Measurements from ENCODE around the gene MAP1S. TPM values are rescaled to one million over a fixed set of nuclear protein-coding genes. Genes with fewer than 3 reads are reported as not detected.
A peak's percentile ranks its signal among the peaks of the same experiment; 100 is the strongest.

MAP1S gene
- total RNA-seq, 2 experiments from 2014 or later, result 67.3 to 69.1 TPM

DNA sequence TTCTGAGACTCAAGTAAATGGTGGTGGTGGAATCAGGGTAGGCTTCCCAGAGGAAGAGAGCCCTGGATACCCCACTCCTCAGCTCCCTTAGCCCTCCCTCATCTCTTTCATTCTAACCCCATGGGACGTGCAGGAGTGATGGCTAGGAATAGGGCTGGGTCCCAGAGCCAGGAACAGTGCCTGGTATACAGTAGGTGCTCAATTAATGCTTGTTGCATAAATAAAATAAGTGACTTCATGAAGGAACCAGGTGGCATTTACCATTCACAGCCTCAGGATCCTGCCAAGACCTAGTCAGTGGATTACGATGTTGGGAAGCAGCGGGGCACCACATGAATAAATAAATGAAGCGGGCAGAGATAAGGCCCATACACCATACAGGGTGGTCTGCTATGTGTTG lies 35.0 kb upstream of the MAP1S start:
- CTCF ChIA-PET, result no interaction called here
- Mint-ChIP-seq H3K9me3 (ENCODE audit: low read depth) (no peaks in the 10 kb centered on the region), H3K36me3 (peaks cover 2% of the 10 kb centered on the region)

DNA sequence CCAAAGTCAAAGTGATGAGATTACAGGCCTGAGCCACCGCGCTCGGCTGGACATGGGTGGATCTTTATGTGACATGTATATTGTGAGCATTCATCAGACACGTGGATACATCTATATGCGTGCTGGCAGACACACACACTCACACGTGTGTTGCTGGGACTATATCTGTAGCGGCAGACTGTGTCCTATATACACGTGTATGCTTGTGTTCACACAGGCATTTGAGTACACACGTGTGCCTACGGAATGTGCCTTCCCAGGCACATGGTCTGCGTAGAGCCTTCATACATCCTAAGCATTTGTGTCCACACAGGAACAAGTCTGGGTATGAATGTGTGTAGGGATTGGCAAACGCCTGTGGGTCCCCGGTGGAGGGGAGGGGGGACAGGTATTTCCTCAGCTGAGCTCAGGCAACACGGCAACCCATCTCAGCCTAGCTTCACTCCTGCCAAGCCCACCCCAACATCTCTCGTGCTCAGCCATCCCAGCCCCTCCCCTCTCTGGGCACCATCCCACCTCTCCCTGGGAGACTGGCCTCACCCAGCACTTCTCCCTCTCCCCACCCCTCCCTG lies 33.7 kb upstream of the MAP1S start:
- DNase-seq (no peak), ATAC-seq (no peak)
- CTCF ChIA-PET, result no interaction called here
- Mint-ChIP-seq H3K4me3 (no peak overlapping the region), H3K27ac (no peak overlapping the region), H3K4me1 (peaks cover 8% of the 10 kb centered on the region), H3K27me3 (peaks cover 64% of the 10 kb centered on the region), H3K9me3 (ENCODE audit: low read depth) (no peaks in the 10 kb centered on the region), H3K36me3 (peaks cover 2% of the 10 kb centered on the region)

More for the DNA sequence above, 35.0 kb upstream of the MAP1S start:
- H3K27me3 Mint-ChIP-seq, result peaks cover 67% of the 10 kb centered on the region
- H3K4me3 Mint-ChIP-seq, result no peak overlapping the region
- no peak for ATAC-seq
- no peak for DNase-seq
- no peak overlapping the region for H3K27ac Mint-ChIP-seq
- peaks cover 14% of the 10 kb centered on the region for H3K4me1 Mint-ChIP-seq

GRCh38 chr19:17686023-17686521 lies 33.2 kb upstream of the MAP1S start:
- H3K4me1 Mint-ChIP-seq, result peaks cover 6% of the 10 kb centered on the region
- DNase-seq (no peak), ATAC-seq (no peak)
- H3K9me3 Mint-ChIP-seq (ENCODE audit: low read depth), result no peaks in the 10 kb centered on the region
- peaks cover 2% of the 10 kb centered on the region for H3K36me3 Mint-ChIP-seq
- H3K27me3 Mint-ChIP-seq, result peaks cover 62% of the 10 kb centered on the region
- no peak overlapping the region for H3K4me3 Mint-ChIP-seq
- no peak overlapping the region for H3K27ac Mint-ChIP-seq
- CTCF ChIA-PET, result no interaction called here

DNA sequence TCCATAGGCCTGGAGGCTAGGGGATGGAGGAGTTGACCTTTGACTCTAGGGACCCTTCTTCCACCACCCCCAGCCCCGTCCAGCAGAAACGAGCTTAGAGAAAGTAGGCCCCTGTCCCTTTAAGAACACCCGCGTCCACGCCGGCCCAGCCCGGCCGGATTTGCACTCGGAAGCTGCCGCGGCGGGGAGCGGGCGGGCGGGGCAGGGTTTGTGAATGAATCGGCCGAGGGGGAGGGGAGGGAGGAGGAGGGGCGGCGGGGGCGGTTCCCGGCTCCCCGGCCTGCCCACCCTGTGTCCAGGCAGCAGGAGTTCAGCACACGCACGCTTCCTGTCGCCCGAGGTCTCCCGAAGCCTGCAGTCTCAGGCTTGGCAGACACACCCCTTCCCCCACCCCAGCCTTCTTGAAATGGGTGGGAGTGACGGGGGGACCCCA lies 32.7 kb upstream of the MAP1S start:
- peaks cover 6% of the 10 kb centered on the region for H3K4me1 Mint-ChIP-seq
- no peaks in the 10 kb centered on the region for H3K9me3 Mint-ChIP-seq (ENCODE audit: low read depth)
- H3K4me3 Mint-ChIP-seq, result no peak overlapping the region
- H3K27me3 Mint-ChIP-seq, result peaks cover 58% of the 10 kb centered on the region
- no peak overlapping the region for H3K27ac Mint-ChIP-seq
- CTCF ChIA-PET, result no interaction called here
- ATAC-seq (no peak), DNase-seq (no peak)
- H3K36me3 Mint-ChIP-seq, result peaks cover 2% of the 10 kb centered on the region

- peaks cover 58% of the 10 kb centered on the region for H3K27me3 Mint-ChIP-seq
Measured at GRCh38 chr19:17687141-17687856, 32.0 kb upstream of the MAP1S start.

GRCh38 chr19:17687857-17688784 lies 31.2 kb upstream of the MAP1S start, which contains the start of gene UNC13A:
Gene UNC13A, minus strand, starts transcription at chr19:17688354. Its CDS starts 155 bp downstream, at chr19:17688199.
- H3K4me3 Mint-ChIP-seq, result no peak within 1 kb of the TSS
- peak; percentile 78 for ATAC-seq
- peaks cover 63% of the 10 kb centered on the region for H3K27me3 Mint-ChIP-seq

More at GRCh38 chr19:17687141-17687856, 32.0 kb upstream of the MAP1S start:
- H3K4me1 Mint-ChIP-seq, result peaks cover 6% of the 10 kb centered on the region
- no peak overlapping the region for H3K27ac Mint-ChIP-seq
- H3K4me3 Mint-ChIP-seq, result no peak overlapping the region
- DNase-seq (no peak), ATAC-seq (no peak)
- H3K36me3 Mint-ChIP-seq, result peaks cover 2% of the 10 kb centered on the region
- H3K9me3 Mint-ChIP-seq (ENCODE audit: low read depth), result no peaks in the 10 kb centered on the region
- CTCF ChIA-PET, result no interaction called here

GRCh38 chr19:17688853-17689595 lies 30.3 kb upstream of the MAP1S start:
- Mint-ChIP-seq H3K27ac (no peak overlapping the region), H3K9me3 (ENCODE audit: low read depth) (no peaks in the 10 kb centered on the region), H3K4me3 (no peak overlapping the region)

More at GRCh38 chr19:17687857-17688784, 31.2 kb upstream of the MAP1S start, which contains the start of gene UNC13A:
- Mint-ChIP-seq H3K4me1 (peaks cover 6% of the 10 kb centered on the region), H3K36me3 (peaks cover 2% of the 10 kb centered on the region), H3K9me3 (ENCODE audit: low read depth) (no peaks in the 10 kb centered on the region), H3K27ac (no peak within 1 kb of the TSS)
- DNase-seq, result peak; percentile 49
- CTCF ChIA-PET, result interaction anchor here (0.6 kb wide), 1 partner anchor 234 kb away, joined by 3 read pairs; no protein-coding TSS in a partner anchor

GRCh38 chr19:17692566-17692965 lies 26.7 kb upstream of the MAP1S start:
- no peak for DNase-seq
- H3K4me3 Mint-ChIP-seq, result no peak overlapping the region
- H3K27ac Mint-ChIP-seq, result no peak overlapping the region
- H3K36me3 Mint-ChIP-seq, result peaks cover 2% of the 10 kb centered on the region
- peaks cover 44% of the 10 kb centered on the region for H3K27me3 Mint-ChIP-seq
- CTCF ChIA-PET, result interaction anchor here (0.7 kb wide), 2 partner anchors 90 to 253 kb away, joined by 3 read pairs; no protein-coding TSS in a partner anchor
- no peaks in the 10 kb centered on the region for H3K9me3 Mint-ChIP-seq (ENCODE audit: low read depth)
- peaks cover 5% of the 10 kb centered on the region for H3K4me1 Mint-ChIP-seq
- ATAC-seq, result no peak

More at GRCh38 chr19:17688853-17689595, 30.3 kb upstream of the MAP1S start:
- DNase-seq, result no peak
- no peak for ATAC-seq
- peaks cover 60% of the 10 kb centered on the region for H3K27me3 Mint-ChIP-seq
- CTCF ChIA-PET, result interaction anchor here (0.6 kb wide), 1 partner anchor 235 kb away, joined by 3 read pairs; no protein-coding TSS in a partner anchor
- peaks cover 2% of the 10 kb centered on the region for H3K36me3 Mint-ChIP-seq
- H3K4me1 Mint-ChIP-seq, result peaks cover 6% of the 10 kb centered on the region

DNA sequence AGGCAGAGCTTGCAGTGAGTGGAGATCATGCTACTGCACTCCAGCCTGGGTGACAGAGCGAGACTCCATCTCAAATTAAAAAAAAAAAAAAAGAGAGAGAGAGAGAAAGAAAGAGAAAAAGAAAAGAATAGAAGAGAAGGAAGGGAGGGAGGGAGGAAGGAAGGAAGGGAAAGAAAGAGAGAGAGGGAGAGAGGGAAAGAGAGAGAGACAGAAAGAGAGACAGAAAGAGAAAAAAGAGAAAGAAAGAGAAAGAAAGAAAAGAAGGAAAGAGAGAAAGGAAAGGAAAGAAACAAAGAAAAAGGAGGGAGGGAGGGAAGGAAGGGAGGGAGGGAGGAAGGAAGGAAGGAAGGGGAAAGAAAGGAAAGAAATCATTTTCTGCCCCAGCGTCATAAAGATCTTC lies 24.1 kb upstream of the MAP1S start:
- ATAC-seq (no peak), DNase-seq (no peak)
- H3K9me3 Mint-ChIP-seq (ENCODE audit: low read depth), result no peaks in the 10 kb centered on the region
- no peak overlapping the region for H3K4me3 Mint-ChIP-seq
- H3K27me3 Mint-ChIP-seq, result peaks cover 37% of the 10 kb centered on the region
- H3K36me3 Mint-ChIP-seq, result no peaks in the 10 kb centered on the region
- H3K4me1 Mint-ChIP-seq, result no peaks in the 10 kb centered on the region
- H3K27ac Mint-ChIP-seq, result no peak overlapping the region
- CTCF ChIA-PET, result interaction anchor here (1.4 kb wide), 1 partner anchor 9 kb away, joined by 4 read pairs; no protein-coding TSS in a partner anchor

- H3K9me3 Mint-ChIP-seq (ENCODE audit: low read depth), result no peaks in the 10 kb centered on the region
Measured at GRCh38 chr19:17703824-17704463, 15.3 kb upstream of the MAP1S start.

DNA sequence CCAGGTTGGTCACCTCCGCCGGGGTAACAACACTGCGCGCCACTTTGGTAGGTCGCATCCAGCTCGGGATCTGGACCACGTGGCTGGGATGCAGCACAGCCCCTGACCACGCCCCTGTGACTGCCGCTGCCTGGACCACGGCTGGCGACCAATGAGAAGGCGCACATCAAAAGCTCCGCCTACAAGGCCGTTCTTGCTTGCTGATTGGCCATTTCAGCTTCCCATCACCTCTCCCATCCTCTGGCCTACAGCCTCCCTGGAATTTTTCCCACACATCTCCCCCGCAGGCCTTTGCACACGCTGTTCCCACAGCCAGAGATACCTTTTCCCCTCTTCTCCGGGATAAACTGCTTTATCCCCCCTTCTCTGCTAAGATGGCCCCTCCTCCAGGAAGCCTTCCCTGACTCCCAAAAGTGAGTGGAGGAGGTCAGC lies 12.5 kb upstream of the MAP1S start:
- Mint-ChIP-seq H3K27me3 (no peaks in the 10 kb centered on the region), H3K9me3 (ENCODE audit: low read depth) (no peaks in the 10 kb centered on the region), H3K36me3 (no peaks in the 10 kb centered on the region), H3K27ac (no peak overlapping the region), H3K4me1 (no peaks in the 10 kb centered on the region), H3K4me3 (no peak overlapping the region)
- ATAC-seq (no peak), DNase-seq (no peak)
- CTCF ChIA-PET, result interaction anchor here (1.1 to 5.9 kb wide), 4 partner anchors 9 to 211 kb away, joined by 3 to 41 read pairs (median 19); no protein-coding TSS in a partner anchor

More at GRCh38 chr19:17703824-17704463, 15.3 kb upstream of the MAP1S start:
- peak; percentile 84 for ATAC-seq
- Mint-ChIP-seq H3K27me3 (peaks cover 6% of the 10 kb centered on the region), H3K4me3 (no peak overlapping the region), H3K4me1 (no peaks in the 10 kb centered on the region), H3K36me3 (no peaks in the 10 kb centered on the region), H3K27ac (no peak overlapping the region)
- CTCF ChIA-PET, result interaction anchor here (0.6 to 5.9 kb wide), 16 partner anchors 8 to 228 kb away, joined by 3 to 41 read pairs (median 6); partner anchors contain the start of genes CCDC124, MAP1S and RPL18A
- peak; percentile 76 for DNase-seq

DNA sequence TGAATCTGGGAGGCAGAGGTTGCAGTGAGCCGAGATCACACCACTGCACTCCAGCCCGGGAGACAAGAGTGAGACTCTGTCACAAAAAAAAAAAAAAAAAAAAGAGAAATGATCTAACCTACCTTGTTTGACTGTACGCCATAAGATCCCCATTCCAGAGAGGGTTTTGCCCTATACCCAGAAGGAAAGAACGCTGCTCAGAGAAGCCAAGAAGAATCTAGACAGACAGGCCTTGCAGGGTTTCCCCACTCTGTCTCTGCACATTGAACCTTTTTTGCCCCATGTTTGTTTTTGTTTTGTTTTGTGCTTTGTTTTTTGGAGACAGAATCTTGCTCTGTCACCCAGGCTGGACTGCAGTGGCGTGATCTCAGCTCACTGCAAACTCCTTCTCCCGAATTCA lies 7.4 kb upstream of the MAP1S start:
- CTCF ChIA-PET, result no interaction called here
- ATAC-seq (no peak), DNase-seq (no peak)
- H3K36me3 Mint-ChIP-seq, result no peaks in the 10 kb centered on the region
- H3K4me3 Mint-ChIP-seq, result no peak overlapping the region
- no peaks in the 10 kb centered on the region for H3K9me3 Mint-ChIP-seq (ENCODE audit: low read depth)
- H3K27me3 Mint-ChIP-seq, result no peaks in the 10 kb centered on the region
- no peak overlapping the region for H3K27ac Mint-ChIP-seq
- H3K4me1 Mint-ChIP-seq, result no peaks in the 10 kb centered on the region
